ENCODE data around the gene SASS6.

The SASS6 gene

GRCh38 chr1:100038660-100039287 is 94.0 kb downstream of the SASS6 start:
- no peak for DNase-seq

GRCh38 chr1:100037927-100038659 is 94.6 kb downstream of the SASS6 start:
- peak; percentile 76 for DNase-seq

DNA sequence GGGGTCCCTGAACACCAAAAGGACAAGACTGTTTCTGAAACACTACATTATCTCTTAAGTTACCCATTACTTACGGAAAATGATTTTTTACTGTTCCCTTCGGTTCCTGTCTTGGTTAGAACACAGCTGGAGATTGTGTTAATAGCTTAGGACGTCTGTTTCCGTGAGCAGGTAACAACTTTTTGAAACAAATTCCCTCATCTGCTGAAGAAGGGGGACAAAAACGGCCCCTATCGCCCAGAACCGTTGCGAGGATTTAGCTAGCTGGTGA is 95.1 kb downstream of the SASS6 start:
- no peak for DNase-seq

GRCh38 chr1:100036718-100037655 is 95.7 kb downstream of the SASS6 start:
- DNase-seq = no peak

DNA sequence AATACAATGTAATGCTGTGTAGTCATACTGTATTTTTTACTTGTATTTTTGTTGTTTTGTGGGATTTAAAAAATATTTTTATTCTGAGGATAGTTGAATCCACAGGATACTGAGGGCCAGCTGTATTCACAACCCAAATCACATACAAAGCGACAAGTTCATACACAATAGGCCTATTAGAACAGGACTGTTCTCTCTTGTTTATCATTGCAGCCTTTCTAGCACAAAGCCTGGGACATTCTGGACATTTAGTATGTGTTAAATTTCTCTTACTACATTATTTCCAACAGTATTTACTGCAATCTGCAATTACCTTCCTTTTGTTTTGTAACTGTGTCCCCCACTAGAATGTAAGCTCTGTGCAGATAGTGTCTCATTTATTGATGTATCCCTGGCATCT is 97.5 kb downstream of the SASS6 start:
- DNase-seq = no peak

GRCh38 chr1:100034470-100034869 is 98.3 kb downstream of the SASS6 start:
- peak; percentile 15 for DNase-seq

All from 8988T (cell line).